HL-60/S4 (cell line): ENCODE data around the gene FHL1.
"Not testable (repeated sequence)": the region's sequence is repeated elsewhere in the genome, so short reads cannot be mapped to it uniquely, and the experiment has no call there.

Source experiments
- in situ Hi-C: fragments of 300-500 bp; cut with MboI; formaldehyde crosslinking; loops from 2 replicates; pipeline ENCODE4 v1.14.3; 2022; ENCODE audit warnings: low sequenced_read_pairs

FHL1 gene

GRCh38 chrX:136206916-136207315 is 59.6 kb downstream of the FHL1 start:
- in situ Hi-C loops = no loop called here

GRCh38 chrX:136207546-136207945 is 60.2 kb downstream of the FHL1 start:
- in situ Hi-C loops = no loop called here

GRCh38 chrX:136209016-136209738 is 61.8 kb downstream of the FHL1 start:
- in situ Hi-C loops = no loop called here

- in situ Hi-C loops = no loop called here
Observed at GRCh38 chrX:136209751-136210150, 62.4 kb downstream of the FHL1 start.

GRCh38 chrX:136210243-136210642 is 62.9 kb downstream of the FHL1 start:
- in situ Hi-C loops = no loop called here

- in situ Hi-C loops = no loop called here
Observed at GRCh38 chrX:136210806-136211205, 63.5 kb downstream of the FHL1 start.

GRCh38 chrX:136211766-136212556 is 64.6 kb downstream of the FHL1 start:
- in situ Hi-C loops = no loop called here

GRCh38 chrX:136212557-136213111 is 65.3 kb downstream of the FHL1 start:
- in situ Hi-C loops = no loop called here

GRCh38 chrX:136214551-136214950 is 67.2 kb downstream of the FHL1 start:
- in situ Hi-C loops = no loop called here

- in situ Hi-C loops = no loop called here
Observed at GRCh38 chrX:136215559-136215958, 68.2 kb downstream of the FHL1 start.

GRCh38 chrX:136219893-136220292 is 72.6 kb downstream of the FHL1 start:
- in situ Hi-C loops = no loop called here

- in situ Hi-C loops = no loop called here
Observed at GRCh38 chrX:136220540-136220939, 73.2 kb downstream of the FHL1 start.

- in situ Hi-C loops = no loop called here
Observed at GRCh38 chrX:136220951-136221350, 73.6 kb downstream of the FHL1 start.

GRCh38 chrX:136221851-136222513 is 74.6 kb downstream of the FHL1 start:
- in situ Hi-C loops = no loop called here

GRCh38 chrX:136227074-136227473 is 79.7 kb downstream of the FHL1 start:
- in situ Hi-C loops = no loop called here

- in situ Hi-C loops = no loop called here
Observed at GRCh38 chrX:136227948-136228838, 80.9 kb downstream of the FHL1 start.

- in situ Hi-C loops = no loop called here
Observed at GRCh38 chrX:136228839-136229207, 81.5 kb downstream of the FHL1 start.

- in situ Hi-C loops = no loop called here
Observed at GRCh38 chrX:136237074-136237473, 89.7 kb downstream of the FHL1 start.

GRCh38 chrX:136237849-136238248 is 90.5 kb downstream of the FHL1 start:
- in situ Hi-C loops = not testable (repeated sequence)

- in situ Hi-C loops = no loop called here
Observed at GRCh38 chrX:136246201-136246600, 98.9 kb downstream of the FHL1 start.
